Mesendoderm (in vitro differentiated cells): ENCODE measurements around the gene NHSL2.

Source experiments
- DNase-seq: peaks from one replicate; pipeline ENCODE4 v3.0.0; 2013
- H2AK5ac ChIP-seq: 2 replicates; pipeline ENCODE4 v1.6.1; 2013; ENCODE audit warnings: low read length, inconsistent platforms
- H2BK120ac ChIP-seq: 2 replicates; pipeline ENCODE4 v1.6.1; 2013; ENCODE audit warnings: low read depth, mild to moderate bottlenecking, low read length, moderate library complexity, mixed read lengths
- H2BK15ac ChIP-seq: replicated peaks from 2 replicates; pipeline ENCODE4 v1.6.1; 2013; ENCODE audit warnings: low read depth, mild to moderate bottlenecking, moderate library complexity
- H2BK5ac ChIP-seq: 2 replicates; pipeline ENCODE4 v1.6.1; 2013; ENCODE audit warnings: low read length, inconsistent platforms
- H3K18ac ChIP-seq: 2 replicates; pipeline ENCODE4 v1.6.1; 2013; ENCODE audit warnings: mild to moderate bottlenecking, low read length, mixed read lengths
- H3K23ac ChIP-seq: one replicate; pipeline ENCODE4 v1.6.1; 2013; ENCODE audit warnings: low read length
- H3K27ac ChIP-seq: 2 replicates; pipeline ENCODE4 v1.5.1; 2013; ENCODE audit warnings: low read depth, mild to moderate bottlenecking, inconsistent platforms, low read length, moderate library complexity
- H3K27me3 ChIP-seq: 2 replicates; pipeline ENCODE4 v1.6.1; 2013; ENCODE audit warnings: low read length, control low read depth, mild to moderate bottlenecking, inconsistent platforms; ENCODE audit not compliant: insufficient read depth, poor library complexity
- H3K36me3 ChIP-seq: 2 replicates; pipeline ENCODE4 v1.6.1; 2013; ENCODE audit warnings: low read length, inconsistent platforms; ENCODE audit not compliant: control insufficient read depth, insufficient read depth
- H3K4ac ChIP-seq: one replicate; pipeline ENCODE4 v1.6.1; 2013; ENCODE audit warnings: low read depth, mild to moderate bottlenecking, low read length, moderate library complexity
- H3K4me1 ChIP-seq: 2 replicates; pipeline ENCODE4 v1.6.1; 2013; ENCODE audit warnings: low read depth, low read length, inconsistent platforms; ENCODE audit not compliant: control insufficient read depth
- H3K4me2 ChIP-seq: 2 replicates; pipeline ENCODE4 v1.6.1; 2013; ENCODE audit warnings: low read length
- H3K4me3 ChIP-seq: 2 replicates; pipeline ENCODE4 v1.5.1; 2013; ENCODE audit warnings: mild to moderate bottlenecking, low read length
- H3K56ac ChIP-seq: one replicate; pipeline ENCODE4 v1.6.1; 2013; ENCODE audit warnings: low read length
- H3K79me1 ChIP-seq: 2 replicates; pipeline ENCODE4 v1.6.1; 2013; ENCODE audit warnings: low read length, inconsistent platforms
- H3K79me2 ChIP-seq: 2 replicates; pipeline ENCODE4 v1.6.1; 2013; ENCODE audit warnings: mild to moderate bottlenecking, low read length; ENCODE audit not compliant: control insufficient read depth, insufficient read depth
- H3K9ac ChIP-seq: 2 replicates; pipeline ENCODE4 v1.6.1; 2013; ENCODE audit warnings: low read length, inconsistent platforms
- H4K5ac ChIP-seq: one replicate; pipeline ENCODE4 v1.6.1; 2013; ENCODE audit warnings: low read length
- H4K8ac ChIP-seq: one replicate; pipeline ENCODE4 v1.6.1; 2013; ENCODE audit warnings: low read depth, mild to moderate bottlenecking, control low read depth, low read length, moderate library complexity
- WGBS: extraction: QIAGEN DNeasy Blood & Tissue Kit; methylation state at CpG from one replicate; pipeline ENCODE4 v1.1.7; 2013; ENCODE audit warnings: low lambda C conversion rate, missing lambda C conversion rate; ENCODE audit not compliant: insufficient coverage; ENCODE audit errors: extremely low coverage; 5-methylcytosine and 5-hydroxymethylcytosine counted together

Gene NHSL2

DNA sequence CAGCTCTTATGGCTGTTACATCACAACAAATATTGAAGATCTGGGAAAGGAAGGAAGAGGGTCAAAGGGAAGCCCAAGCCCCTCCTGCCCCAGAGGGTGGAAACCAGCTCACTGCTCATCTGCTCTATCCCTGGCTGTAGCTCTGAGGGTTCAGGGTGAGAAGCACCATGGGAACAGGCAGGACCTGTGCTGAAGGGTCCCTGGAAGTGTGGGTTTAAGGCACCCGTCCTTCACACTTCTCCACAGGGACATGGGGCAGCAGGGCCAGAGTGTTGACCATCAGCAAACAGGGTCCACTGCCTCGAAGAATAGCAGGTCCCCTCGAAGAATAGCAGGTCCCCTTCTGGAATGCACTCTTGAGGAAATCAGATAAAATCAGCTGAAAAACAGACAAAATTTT, 216.7 kb downstream of the NHSL2 start:
- Histone ChIP-seq H3K4me2 (no peak overlapping the region), H3K9ac (no peak overlapping the region), H4K5ac (no peak overlapping the region), H3K36me3 (no peaks in the 10 kb centered on the region), H3K4me1 (peaks cover 7% of the 10 kb centered on the region), H3K4ac (no peak overlapping the region), H2BK15ac (no peak overlapping the region), H3K4me3 (no peak overlapping the region), H3K27me3 (no peaks in the 10 kb centered on the region), H4K8ac (no peak overlapping the region), H3K23ac (no peak overlapping the region), H2BK120ac (no peak overlapping the region), H2AK5ac (no peak overlapping the region), H3K56ac (peak overlapping the region; percentile 25), H2BK5ac (no peak overlapping the region), H3K79me1 (no peaks in the 10 kb centered on the region), H3K79me2 (no peaks in the 10 kb centered on the region), H3K18ac (no peak overlapping the region), H3K27ac (no peak overlapping the region)
- WGBS: no CpG with 5 or more reads among the region's 3 CpGs
- no peak for DNase-seq

DNA sequence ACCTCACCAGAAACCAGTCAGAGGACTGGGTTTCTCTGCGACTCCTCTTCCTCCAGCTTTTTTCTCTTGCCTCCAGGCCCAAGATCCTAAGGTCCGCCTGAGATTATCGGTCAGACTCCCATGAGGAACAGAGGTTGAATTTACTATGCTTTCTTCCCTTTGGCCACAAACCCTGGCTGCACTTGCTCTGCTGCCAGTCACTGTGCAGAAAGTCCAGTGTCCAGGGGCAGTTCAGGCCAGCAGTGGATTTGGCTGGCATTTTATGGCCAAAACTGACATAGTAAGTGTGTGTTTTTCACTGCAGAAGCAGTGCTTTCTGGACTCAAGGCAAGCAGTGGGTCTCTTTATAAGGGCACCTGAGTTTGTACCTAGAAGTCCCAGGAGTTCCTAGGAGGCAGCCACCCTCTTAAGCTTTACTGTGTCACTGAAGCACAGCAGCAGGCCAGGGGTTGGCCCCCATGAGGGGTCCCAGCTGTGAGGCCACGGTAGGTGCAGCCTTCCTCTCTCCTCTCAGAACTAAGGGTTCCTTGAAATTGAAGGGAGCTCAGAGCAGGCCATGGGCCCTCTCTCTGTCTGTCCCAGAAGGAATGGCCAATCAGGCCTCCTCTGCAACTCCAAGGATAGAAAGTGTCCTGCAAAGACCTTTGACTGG, 217.7 kb downstream of the NHSL2 start:
- no peak overlapping the region for H3K4me3 ChIP-seq
- peaks cover 6% of the 10 kb centered on the region for H3K4me1 ChIP-seq
- no peaks in the 10 kb centered on the region for H3K36me3 ChIP-seq
- H4K8ac ChIP-seq: no peak overlapping the region
- no peak overlapping the region for H3K4me2 ChIP-seq
- H3K79me2 ChIP-seq: no peaks in the 10 kb centered on the region
- H2BK5ac ChIP-seq: no peak overlapping the region
- no peak for DNase-seq
- peak overlapping the region; percentile 25 for H3K56ac ChIP-seq
- no peak overlapping the region for H2BK120ac ChIP-seq
- H3K27ac ChIP-seq: no peak overlapping the region
- H3K9ac ChIP-seq: no peak overlapping the region
- no peak overlapping the region for H3K23ac ChIP-seq
- H2AK5ac ChIP-seq: no peak overlapping the region
- H4K5ac ChIP-seq: no peak overlapping the region
- no CpG with 5 or more reads among the region's 4 CpGs for WGBS
- H3K4ac ChIP-seq: no peak overlapping the region
- H3K79me1 ChIP-seq: no peaks in the 10 kb centered on the region
- no peak overlapping the region for H2BK15ac ChIP-seq
- no peaks in the 10 kb centered on the region for H3K27me3 ChIP-seq
- H3K18ac ChIP-seq: no peak overlapping the region

DNA sequence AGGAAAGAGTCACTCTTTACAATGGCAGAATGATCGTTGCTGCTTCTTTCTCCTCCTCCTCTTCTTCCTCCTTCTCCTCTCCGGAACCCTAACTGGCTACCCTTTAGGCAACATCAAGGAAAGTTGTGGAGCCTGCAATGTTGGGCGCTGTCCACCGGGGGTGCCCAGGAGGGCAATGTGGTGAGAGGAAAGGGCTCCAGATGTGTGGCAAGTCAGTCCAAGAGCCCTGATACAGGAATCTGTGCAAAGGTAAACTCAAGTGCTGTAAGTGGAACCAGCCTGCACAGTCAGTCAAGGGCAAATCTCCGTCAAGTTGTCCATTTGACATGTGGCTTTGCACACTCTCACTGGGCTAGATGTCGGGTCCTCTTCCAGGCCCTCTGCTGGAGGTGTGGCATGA, 218.2 kb downstream of the NHSL2 start:
- H3K18ac ChIP-seq: no peak overlapping the region
- peak; percentile 50 for DNase-seq
- no CpG with 5 or more reads among the region's 6 CpGs for WGBS
- H3K4me2 ChIP-seq: no peak overlapping the region
- no peaks in the 10 kb centered on the region for H3K79me2 ChIP-seq
- H3K23ac ChIP-seq: no peak overlapping the region
- H4K5ac ChIP-seq: no peak overlapping the region
- H2BK15ac ChIP-seq: no peak overlapping the region
- H3K9ac ChIP-seq: no peak overlapping the region
- no peak overlapping the region for H2AK5ac ChIP-seq
- H2BK5ac ChIP-seq: no peak overlapping the region
- H3K4me3 ChIP-seq: no peak overlapping the region
- H3K4ac ChIP-seq: no peak overlapping the region
- H3K79me1 ChIP-seq: no peaks in the 10 kb centered on the region
- H3K27ac ChIP-seq: no peak overlapping the region
- H3K36me3 ChIP-seq: no peaks in the 10 kb centered on the region
- peaks cover 3% of the 10 kb centered on the region for H3K4me1 ChIP-seq
- no peak overlapping the region for H4K8ac ChIP-seq
- H3K27me3 ChIP-seq: no peaks in the 10 kb centered on the region
- H3K56ac ChIP-seq: no peak overlapping the region
- H2BK120ac ChIP-seq: no peak overlapping the region

DNA sequence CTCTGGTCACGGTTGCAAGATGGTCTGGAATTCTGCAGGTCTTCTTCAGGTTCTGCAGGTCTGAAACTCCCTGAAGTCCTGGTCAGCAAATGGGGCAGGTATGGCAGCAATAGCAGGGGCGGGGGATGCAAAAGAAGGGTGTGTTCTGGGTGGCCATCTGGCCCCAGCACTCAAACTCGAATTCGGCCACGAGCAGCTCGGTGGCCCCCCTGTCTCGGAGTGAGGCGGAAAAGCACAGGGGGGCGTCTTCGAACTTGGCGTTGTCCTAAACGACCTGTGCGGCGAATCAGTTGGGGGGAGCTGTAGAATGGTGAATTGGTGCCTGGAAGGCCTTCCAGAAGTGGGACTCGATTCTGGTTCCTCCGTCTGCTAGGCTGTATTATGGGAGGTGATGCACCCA, 219.0 kb downstream of the NHSL2 start:
- WGBS: no CpG with 5 or more reads among the region's 16 CpGs
- no peaks in the 10 kb centered on the region for H3K79me1 ChIP-seq
- H2BK120ac ChIP-seq: no peak overlapping the region

DNA sequence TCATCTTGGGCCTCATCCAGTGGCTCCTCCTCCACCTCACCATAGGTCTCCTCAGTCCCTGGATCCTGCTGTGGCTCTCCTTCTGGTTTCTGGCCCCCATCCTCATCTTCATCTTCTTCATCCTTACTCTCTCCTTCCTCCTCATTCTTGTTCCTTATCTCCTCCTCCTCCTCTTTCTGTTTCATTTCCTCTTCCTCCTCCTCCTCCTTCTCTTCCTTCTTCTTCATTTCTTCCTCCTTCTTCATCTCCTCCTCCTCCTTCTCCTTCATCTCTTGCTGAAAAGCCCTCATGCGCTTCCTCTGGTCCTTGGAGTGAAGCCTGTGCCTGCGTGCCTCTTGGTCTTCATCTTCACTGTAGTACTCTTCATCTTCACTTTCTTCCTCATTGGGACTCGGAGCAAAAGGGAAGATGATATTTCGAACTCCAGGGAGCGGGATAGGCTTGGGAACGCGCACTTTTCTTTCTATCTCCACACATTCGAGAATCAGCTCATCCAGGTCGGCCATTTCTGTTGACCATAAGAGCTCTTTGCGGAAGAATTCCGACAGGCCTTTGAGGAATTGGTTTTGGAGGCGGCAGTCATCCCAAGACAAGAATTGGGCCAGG, 219.6 kb downstream of the NHSL2 start:
- no peak overlapping the region for H3K23ac ChIP-seq
- no peak overlapping the region for H3K4me3 ChIP-seq
- no peaks in the 10 kb centered on the region for H3K27me3 ChIP-seq
- H2BK120ac ChIP-seq: no peak overlapping the region
- no peak overlapping the region for H2BK15ac ChIP-seq
- DNase-seq: no peak
- H3K18ac ChIP-seq: no peak overlapping the region
- no peaks in the 10 kb centered on the region for H3K36me3 ChIP-seq
- no peak overlapping the region for H4K5ac ChIP-seq
- no CpG with 5 or more reads among the region's 12 CpGs for WGBS
- no peaks in the 10 kb centered on the region for H3K79me1 ChIP-seq
- H3K4ac ChIP-seq: no peak overlapping the region
- no peaks in the 10 kb centered on the region for H3K4me1 ChIP-seq
- H3K79me2 ChIP-seq: no peaks in the 10 kb centered on the region
- peak overlapping the region; percentile 38 for H3K9ac ChIP-seq
- H4K8ac ChIP-seq: no peak overlapping the region
- no peak overlapping the region for H3K27ac ChIP-seq
- no peak overlapping the region for H2BK5ac ChIP-seq
- no peak overlapping the region for H3K56ac ChIP-seq
- H2AK5ac ChIP-seq: no peak overlapping the region
- H3K4me2 ChIP-seq: no peak overlapping the region

More for the DNA sequence above, 219.0 kb downstream of the NHSL2 start:
- Histone ChIP-seq H3K27me3 (no peaks in the 10 kb centered on the region), H3K56ac (no peak overlapping the region), H3K4me3 (no peak overlapping the region), H3K4me2 (no peak overlapping the region), H3K23ac (no peak overlapping the region), H4K8ac (no peak overlapping the region), H3K18ac (no peak overlapping the region), H2BK15ac (no peak overlapping the region), H3K27ac (no peak overlapping the region), H3K36me3 (no peaks in the 10 kb centered on the region), H3K79me2 (no peaks in the 10 kb centered on the region), H3K9ac (no peak overlapping the region), H3K4me1 (no peaks in the 10 kb centered on the region), H3K4ac (no peak overlapping the region), H2BK5ac (no peak overlapping the region), H4K5ac (no peak overlapping the region), H2AK5ac (no peak overlapping the region)
- no peak for DNase-seq
